Neural cell (in vitro differentiated cells): ENCODE results near the gene TLE3.

Experiments used
- CTCF ChIP-seq: fragments of 450-650 bp; IDR thresholded peaks from 2 replicates; pipeline ENCODE4 v1.5.1; 2014; ENCODE audit warnings: antibody characterized with exemption, mild to moderate bottlenecking, moderate library complexity; ENCODE audit not compliant: poor library complexity, severe bottlenecking
- POLR2AphosphoS5 ChIP-seq: IDR thresholded peaks from 2 replicates; pipeline ENCODE4 v1.6.1; 2012
- RAD21 ChIP-seq: fragments of 450-650 bp; conservative IDR thresholded peaks from 2 replicates; pipeline ENCODE4 v1.6.1; 2014; ENCODE audit warnings: antibody characterized with exemption, mild to moderate bottlenecking, moderate library complexity
- REST ChIP-seq: IDR thresholded peaks from 2 replicates; pipeline ENCODE4 v1.6.1; 2012; ENCODE audit warnings: borderline replicate concordance

DNA sequence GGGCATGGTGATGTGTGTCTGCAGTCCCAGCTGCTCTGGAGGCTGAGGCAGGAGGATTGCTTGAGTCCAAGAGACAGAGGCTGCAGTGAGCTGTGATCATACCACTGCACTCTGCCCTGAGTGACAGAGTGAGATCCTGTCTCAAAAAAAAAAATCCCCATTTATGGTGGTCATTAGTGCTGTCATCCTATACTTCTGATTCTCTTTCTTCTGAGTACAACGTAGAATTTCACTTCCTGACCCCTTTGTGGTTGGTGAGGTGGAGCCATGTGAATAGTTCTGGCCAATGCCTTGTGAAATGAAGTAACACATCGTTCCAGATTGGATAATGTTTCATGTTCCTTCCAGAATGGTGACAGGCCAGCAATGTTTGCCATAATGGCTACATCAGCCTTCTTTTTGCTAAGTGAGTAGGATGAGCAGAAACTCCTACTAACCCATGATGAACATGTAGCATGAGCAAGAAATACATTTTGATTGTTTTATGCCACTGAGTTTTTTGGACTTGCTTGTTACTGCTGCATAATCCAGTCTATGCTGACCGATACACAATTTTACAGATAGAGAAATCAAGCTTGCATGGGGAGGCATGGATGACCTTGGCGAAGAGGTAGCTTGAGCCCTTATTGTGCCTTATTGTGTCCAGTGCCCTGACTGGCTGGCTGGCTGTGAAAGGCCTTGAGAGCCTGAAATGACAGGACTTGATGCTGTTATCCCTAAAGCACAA lies 30.9 kb upstream of the TLE3 start:
- TF ChIP-seq POLR2AphosphoS5 (no peak), RAD21 (no peak), CTCF (no peak), REST (no peak)
